Hepatocyte (in vitro differentiated cells): ENCODE data around the gene GNA14.

ENCODE experiments used
- CTCF ChIP-seq: fragments of 200-600 bp; sonication (generic); IDR thresholded peaks from 2 replicates; pipeline ENCODE4 v1.5.1; 2016; ENCODE audit warnings: antibody characterized with exemption, mild to moderate bottlenecking; ENCODE audit not compliant: poor library complexity
- EZH2phosphoT487 ChIP-seq: fragments of 200-600 bp; sonication (generic); IDR thresholded peaks from one replicate; pipeline ENCODE4 v1.6.1; 2018; ENCODE audit warnings: antibody characterized with exemption, mild to moderate bottlenecking, low read depth, moderate library complexity; ENCODE audit not compliant: unreplicated experiment, severe bottlenecking

DNA sequence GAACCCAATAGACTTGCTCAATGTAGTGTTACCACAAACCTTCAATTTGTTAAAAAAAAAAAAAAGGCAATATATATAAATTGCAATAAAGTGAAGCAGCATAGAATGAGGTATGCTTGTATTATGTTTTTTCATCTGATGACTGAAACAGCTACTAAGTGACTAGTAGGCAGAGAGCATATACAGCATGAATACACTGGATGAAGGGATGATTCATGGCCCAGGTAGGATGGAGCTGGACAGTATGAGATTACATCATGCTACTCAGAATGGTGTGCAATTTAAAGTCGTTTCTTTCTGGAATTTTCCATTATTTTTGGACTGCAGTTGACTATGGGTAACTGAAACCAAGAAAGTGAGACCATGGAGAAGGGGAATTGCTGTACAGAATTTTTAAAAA is 161.2 kb downstream of the GNA14 start:
- TF ChIP-seq CTCF (no peak), EZH2phosphoT487 (no peak)
